ENCODE measurements around the gene EHD1.

Gene EHD1

DNA sequence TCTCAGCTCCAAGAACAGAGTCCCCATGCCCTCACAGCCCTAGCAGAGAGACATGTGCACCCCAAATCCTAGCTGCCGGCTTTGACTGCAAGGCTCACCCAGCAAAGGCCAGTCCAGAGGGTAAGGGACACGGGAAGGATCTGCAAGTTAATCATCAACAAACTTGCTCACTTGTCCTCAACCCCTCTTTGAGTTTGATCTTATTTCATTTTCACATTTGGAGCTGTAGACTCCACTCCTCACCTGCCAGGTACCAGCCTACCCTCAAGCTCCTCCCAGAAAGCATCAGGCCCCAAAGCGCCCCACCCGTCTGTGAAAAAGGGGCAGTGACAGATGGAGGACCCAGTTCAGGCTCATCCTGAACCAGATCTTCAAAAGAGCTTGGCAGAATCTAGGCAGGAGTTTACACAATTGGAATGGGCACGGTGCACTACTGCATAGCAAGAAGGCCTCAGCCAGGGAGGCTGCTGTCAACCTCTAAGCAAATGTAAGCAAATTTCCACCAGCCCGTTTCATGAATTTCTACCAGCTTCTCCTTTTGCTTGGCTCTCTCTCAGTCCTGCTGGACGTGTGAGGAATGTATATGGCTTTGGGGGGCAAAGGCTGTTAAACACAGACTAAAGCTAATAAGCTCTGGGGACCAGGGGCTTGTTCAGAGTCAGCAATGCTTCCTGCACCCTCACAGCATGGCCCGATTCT lies 5.5 kb downstream of the EHD1 start:
- no peak for DNase-seq (ENCODE audit: low spot score)

DNA sequence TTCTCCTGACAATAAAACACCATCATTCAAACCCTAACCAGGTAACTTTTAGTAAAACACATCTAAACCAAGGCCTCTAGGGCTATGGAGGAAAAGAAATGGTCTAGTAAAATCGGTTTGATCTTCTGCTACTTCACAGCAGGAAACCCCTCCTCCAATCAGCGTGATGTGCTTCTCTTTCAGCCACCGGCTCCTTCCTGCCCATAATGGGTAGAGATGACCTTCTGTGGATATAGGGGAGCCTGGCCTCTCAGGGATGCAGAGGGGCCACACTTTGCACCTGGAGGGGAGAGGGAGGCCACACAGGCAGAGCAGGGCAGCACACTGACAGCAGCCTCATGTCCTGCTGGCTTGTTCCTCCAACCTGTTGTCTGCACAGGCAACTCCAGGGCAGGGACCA lies 6.9 kb downstream of the EHD1 start:
- DNase-seq (ENCODE audit: low spot score), result no peak

GRCh38 chr11:64870893-64871466 lies 7.4 kb downstream of the EHD1 start:
- DNase-seq (ENCODE audit: low spot score), result no peak

DNA sequence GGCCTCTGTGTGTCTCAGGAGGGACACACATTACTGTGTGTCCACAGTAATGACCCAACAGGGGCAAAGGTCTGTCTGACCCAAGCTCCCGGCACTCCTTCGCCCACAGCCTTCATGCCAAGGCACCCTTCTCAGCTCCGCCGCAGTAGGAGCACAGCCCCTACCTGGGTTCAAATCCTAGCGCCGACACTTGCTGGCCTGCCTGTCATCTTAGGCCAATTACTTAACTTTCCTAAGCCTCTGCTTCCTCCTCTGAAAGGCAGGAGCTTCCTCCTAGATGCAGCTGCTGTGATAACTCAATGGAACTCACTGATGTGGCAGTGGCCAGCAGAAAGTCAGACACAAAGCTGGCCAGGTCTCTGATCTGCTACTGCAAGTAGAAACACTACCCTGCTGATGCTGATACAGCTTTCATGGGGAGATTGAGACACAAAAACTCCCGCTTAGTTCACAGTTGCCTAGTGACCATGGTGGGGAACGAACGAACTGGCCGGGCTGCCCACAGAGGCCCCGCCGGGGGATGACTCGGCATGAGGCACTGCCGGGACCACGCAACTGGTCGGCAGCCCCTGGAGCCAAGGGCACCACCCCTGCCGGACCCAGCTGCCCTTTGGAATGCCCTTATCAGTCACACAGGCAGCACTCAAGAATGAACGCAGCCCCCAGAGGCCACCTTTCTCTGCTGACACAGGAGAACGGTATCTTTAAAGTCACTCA lies 8.1 kb downstream of the EHD1 start:
- DNase-seq (ENCODE audit: low spot score), result no peak

DNA sequence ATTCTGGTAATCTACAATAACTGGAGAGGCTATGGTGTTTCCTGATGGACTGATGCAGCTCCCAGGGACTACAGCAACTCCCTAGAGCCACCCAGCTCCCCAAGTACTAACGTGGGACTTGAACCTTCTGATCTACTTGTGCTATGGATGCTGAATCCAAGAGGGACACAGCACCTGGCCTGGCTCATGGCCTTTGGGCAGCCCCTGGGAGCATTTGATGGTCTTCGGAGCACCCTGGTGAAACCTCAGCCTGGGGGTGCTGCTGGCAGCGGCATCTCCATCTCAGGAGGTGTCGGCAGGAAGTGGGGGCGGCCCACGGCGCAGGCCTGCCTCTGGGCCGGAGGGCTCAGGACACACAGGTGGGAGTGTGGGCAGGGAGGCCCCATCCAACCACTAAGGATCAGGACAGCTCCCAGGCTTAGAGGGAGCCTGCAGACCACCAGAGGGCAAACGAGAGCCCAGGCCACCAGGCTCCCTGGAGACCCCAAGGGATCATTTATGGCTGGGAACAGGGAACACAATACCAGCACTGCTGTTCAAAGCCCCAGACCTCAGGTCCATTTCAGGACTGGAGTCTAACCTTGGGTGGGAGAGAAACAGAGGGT lies 8.7 kb downstream of the EHD1 start:
- no peak for DNase-seq (ENCODE audit: low spot score)

- no peak for DNase-seq (ENCODE audit: low spot score)
Observed at GRCh38 chr11:64868904-64869570, 9.4 kb downstream of the EHD1 start.

DNA sequence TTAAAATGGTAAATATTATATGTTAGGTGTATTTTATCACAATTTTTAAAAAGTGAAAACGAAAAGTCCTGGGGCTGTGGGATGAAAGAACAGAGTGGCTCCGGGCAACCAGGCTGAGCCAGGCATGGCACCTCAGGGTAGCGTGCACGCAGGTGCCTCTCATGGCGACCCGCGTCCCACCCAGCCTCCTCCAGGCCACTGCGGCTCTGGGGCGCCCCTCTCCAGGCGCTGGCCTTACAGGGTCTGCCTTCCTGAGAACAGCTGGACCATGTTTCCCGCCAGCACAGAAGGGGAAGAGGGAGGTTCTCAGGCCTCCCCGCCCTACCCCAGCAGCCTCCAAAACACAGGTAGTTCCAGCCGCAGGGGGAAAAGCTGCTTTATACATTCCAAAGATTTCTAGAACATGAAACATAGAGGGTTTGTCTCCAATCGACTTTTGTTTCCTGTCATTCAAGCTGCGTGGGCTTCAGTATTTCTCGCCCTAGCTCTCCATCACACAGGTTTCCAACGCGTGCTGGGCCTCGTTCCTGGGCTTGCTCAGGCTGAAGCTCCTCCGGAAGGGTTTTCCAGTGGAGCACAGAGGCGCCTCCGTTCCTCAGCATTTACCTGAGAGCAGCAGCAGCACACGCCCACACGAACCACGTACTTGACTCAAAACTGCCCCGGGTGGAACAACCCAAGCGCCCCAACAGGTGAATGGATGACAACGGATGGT lies 10.5 kb downstream of the EHD1 start:
- DNase-seq (ENCODE audit: low spot score), result no peak

- DNase-seq (ENCODE audit: low spot score), result no peak
Observed at GRCh38 chr11:64866173-64866491, 12.3 kb downstream of the EHD1 start.

DNA sequence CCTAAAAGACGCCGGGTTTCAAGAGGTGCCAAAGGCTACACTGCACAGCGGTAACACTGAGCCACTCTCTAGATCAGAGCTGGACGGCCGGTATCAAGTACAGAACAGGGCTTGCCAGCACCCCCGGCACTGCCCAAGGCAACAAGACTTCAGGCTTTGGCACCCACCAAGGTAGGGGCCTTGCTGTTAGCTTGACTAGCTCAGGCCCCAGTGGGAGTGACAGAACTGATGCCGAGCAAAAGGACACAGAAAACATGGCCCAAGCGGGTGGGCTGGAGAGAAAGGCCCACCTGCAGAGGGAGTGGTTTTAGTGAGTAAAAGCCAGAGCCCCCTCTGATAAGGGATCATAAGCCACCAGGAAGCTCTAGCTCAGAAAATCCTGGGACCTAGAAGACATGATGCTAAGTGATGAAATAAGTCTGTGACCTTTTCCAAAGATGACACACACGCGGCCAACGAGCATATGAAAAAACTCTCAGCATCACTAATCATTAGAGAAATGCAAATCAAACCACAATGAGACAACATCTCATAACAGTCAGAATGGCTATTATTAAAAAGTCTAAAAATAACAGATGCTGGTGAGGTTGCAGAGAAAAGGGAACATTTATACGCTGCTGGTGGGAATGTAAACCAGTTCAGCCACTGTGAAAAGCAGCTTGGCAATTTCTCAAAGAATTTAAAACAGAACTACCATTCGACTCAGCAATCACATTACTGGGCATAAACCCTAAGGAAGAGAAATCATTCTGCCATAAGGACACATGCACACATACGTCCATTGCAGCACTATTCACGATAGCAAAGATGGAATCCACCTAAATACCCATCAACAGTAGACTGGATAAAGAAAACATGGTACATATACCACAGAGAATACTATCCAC lies 12.9 kb downstream of the EHD1 start:
- no peak for DNase-seq (ENCODE audit: low spot score)

DNA sequence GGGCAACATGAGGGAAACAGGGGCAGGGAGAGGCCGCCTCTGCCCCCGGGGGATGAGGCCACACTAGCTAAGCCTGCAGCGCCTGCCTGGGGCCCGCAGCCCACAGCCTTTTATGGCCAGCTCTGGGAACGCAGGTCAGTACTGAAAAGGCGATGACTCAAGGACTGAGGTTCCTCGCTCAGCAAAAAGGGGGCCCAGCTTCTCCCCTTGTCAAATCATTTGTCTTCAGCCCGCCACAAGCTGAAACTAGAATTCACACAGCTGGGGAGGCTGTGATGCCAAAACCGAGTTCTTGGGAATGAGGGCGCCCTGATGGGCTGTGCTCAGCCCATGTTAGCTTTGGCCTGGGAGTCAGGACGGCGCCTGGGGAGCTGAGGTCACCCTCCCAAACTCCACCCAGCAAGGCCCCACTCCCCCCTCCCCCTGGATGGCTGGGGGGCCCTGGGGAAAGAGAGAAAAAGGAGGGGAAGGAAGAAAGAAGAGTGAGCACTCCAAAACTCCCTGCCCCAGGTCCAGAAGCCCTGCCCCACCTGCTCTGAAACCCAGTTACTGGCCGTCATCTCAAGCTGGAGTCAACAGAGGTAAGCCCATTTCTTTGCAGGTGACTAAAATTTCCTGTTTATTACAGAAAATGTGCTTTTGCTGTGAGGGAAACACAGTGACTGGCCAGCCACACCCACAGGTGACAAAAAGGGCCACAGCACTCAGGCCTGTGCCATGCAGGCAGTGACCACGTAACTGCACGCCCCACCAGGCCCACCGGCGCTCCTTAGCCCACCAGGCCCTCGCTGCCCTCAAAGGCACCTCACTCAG lies 13.7 kb downstream of the EHD1 start:
- DNase-seq (ENCODE audit: low spot score), result no peak

DNA sequence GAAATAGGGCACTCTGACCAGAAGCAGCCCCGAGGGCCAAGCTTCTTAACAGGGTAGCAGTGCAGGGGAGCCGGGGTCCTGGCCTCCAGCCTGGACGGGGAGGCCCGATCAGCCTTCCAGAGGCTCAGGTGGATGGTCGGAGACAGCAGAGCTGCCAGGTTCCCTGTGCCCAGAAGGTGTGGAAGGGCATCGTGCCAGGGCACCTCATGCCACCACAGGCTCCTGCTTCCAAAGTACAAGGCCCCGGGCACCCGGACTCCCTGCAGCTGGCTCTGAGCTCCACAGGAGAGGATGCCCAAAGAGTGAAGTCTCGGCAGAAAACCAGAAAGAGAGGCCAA lies 14.3 kb downstream of the EHD1 start:
- DNase-seq (ENCODE audit: low spot score), result no peak

DNA sequence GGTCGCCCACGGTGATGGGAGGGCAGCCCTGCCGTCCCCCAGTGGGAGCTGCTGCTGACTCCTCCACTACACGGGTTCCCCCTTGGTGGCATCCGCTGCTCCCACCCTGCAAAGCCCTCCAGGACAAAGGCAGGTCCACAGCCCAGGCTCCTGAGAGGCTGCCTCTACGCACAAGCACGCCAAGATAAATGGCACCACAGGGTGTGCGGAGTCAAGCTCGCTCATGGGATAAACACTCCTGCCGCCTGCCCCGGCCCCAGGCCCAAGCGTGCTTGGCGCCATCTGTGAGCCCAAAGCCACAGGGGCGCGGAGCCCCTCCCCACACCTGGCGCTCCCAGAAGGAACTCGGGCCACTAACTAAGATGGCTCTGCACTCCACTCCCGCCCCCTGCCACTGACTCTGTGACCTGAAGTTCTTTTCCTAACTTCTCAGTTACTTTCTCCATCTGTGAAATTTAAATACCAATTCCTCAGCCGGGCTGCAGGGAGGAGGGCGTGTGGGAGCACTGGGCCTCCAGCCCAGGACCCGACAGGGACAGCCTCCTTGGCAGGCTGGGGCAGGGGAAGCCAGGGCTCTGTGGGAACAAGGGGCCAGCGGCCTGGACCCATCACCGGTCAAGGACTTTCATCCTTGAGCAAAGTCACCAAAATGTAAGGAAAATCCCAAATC lies 14.9 kb downstream of the EHD1 start:
- no peak for DNase-seq (ENCODE audit: low spot score)

- DNase-seq (ENCODE audit: low spot score), result no peak
Observed at GRCh38 chr11:64862987-64863390, 15.4 kb downstream of the EHD1 start.

- no peak for DNase-seq (ENCODE audit: low spot score)
Observed at GRCh38 chr11:64861227-64861975, 17.0 kb downstream of the EHD1 start.

- DNase-seq (ENCODE audit: low spot score), result no peak
Observed at GRCh38 chr11:64859542-64860414, 18.6 kb downstream of the EHD1 start.

DNA sequence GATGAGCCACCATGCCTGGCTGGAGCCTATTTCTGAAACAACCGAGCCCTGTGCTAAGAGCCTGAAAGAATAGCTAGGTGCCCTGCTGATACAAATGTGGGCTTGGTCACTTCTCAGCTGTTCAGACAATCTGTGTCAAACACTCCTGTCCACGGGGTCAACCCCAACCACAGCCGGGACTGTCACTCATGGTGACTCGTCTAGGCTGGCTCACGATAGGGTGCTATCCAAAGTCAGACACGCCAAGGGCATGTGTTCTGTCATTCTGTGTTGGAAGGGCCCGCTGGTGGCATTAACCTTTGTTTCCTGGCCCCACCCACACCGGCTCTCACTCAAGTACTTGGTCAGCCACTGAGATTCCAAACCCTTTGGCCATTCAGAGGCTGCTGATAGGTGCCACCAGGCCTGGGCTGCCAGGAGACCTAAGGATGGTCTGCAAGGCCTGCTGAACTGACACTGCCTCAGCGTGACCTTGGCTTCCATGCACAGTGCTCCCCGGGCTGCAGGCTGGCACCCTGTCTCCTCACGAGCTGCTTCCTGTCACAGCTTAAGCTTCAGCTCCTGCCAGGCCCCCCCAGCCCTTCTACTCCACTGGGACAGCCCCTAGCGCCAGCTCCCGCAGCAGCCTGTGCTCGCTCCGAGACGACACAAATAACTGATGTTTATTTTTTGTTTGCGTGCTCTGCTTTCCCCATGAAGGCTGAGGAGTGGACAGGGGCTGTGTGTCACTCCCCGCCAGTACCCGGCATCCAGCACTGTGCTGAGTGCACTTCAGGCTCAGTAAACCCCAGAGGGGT lies 19.8 kb downstream of the EHD1 start:
- no peak for DNase-seq (ENCODE audit: low spot score)

DNA sequence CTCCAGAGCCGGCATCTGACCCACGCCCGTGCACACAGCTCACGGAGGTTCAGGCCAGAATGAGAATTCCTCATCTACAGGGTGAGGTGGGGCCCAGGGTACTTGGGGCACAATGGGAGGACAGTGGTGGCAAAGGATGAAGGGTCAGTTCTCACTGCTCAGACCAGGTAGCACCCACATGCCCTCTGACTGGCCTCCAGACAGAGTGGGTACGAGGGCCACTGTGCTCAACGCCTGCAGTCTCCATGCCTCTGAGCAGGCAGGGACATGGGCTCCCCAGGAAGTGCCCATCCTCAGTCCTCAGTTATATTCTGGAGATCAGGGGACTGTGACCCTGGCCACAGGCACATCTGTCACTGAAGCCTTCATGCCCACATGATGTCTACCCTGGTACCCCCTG lies 20.9 kb downstream of the EHD1 start:
- no peak for DNase-seq (ENCODE audit: low spot score)

All from ecto neural progenitor cell (in vitro differentiated cells).